Stimulated activated naive CD4-positive, alpha-beta T cell treated with Interleukin-2 at 50 U/mL for 16 hours (primary cell): Measurements from ENCODE around the gene METTL21A.
"Not testable (repeated sequence)": the region's sequence is repeated elsewhere in the genome, so short reads cannot be mapped to it uniquely, and the experiment has no call there.

ENCODE experiments used
- DNase-seq: peaks from one replicate; lab custom pipeline; 2025; lab: John Stamatoyannopoulos, UW

The METTL21A gene

DNA sequence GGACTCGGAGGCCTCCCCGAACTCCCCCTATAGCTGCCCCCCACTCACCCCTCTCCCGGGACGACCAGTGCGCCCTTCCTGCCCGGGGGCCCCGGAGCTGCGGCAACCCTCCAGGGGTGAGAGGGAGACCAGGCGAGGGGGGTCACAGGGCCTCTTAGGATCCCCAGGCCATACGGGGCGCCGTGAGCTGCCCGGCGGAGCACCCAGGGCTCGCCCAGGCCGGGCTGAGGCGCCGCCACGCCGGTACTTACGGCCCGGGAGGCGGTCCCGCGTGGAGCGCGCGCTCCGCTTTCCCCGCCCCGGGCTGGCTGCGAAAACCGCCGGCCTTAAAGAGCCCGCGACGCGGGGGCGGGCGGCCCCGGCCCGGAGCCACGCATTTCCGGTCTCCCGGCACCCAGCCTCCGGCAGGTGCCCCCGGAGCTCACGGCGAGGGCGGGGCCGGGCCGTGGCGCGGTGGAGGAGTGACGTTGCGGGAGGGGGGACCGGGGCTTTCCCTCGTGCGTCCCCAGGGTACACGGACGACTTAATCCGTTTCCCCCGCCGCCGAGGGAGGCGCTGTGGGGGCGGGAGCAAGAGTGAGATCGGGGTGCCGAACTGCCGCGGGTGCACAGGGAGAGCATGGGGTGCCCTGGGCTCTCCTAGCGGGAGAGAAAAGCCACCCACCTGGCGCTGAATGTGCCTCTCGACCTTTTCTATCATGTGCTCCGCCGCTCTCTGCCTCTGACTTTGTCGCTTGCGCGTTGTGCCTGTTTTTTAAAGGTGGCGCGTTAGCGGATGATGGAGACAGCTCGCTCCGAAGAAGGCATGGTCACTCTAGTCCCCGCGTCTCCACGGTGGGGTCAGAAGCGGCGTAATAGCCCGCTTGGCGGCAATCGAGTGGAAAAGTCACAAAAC, at the start of gene METTL21A:
METTL21A (minus strand) TSS at position 381 of the 894 bp plus-strand sequence. CDS start 1,019 bp downstream, outside the sequence.
- peak; percentile 94 for DNase-seq

DNA sequence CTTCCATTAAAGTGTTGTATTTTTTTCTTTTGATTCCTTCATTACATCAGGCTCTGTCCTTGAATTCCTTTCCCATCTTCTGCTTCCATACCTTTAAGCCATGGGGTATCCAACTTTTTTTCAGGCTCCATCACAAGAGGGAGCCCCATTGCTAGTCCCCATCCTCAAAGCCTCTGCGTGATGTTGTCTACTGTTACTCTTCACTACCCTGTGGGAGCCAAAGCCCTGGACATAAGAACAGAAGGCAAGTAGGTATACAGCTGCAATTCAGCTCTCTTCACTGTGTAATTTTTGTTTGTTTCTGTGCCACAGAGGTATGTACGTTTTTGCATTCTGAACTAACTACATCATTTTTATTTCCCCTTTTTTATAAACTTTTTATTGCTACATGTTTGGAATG, 49.6 kb upstream of the METTL21A start:
- DNase-seq, result no peak

DNA sequence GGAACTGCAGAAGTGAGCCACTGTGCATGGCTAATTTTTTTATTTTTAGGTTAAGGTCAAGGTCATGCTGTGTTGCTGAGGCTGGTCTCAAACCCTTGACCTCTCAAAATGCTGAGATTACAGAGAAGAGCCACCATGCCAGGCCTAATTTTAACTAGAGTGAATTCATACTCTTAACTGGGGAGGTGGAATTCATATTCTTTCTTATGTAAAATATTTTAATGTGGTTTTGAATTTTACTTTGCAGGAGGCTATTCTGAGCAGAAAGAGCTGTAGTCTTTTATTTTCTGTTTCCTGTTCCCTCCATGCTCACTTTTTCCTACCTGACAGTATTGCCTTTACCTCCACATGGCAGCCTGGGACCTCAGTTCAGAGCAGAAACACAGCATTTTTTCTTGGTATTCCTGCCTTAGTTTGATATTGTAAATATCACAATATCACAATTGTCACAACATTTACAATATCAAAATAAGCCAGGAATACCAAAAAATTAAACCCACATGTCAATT, 49.1 kb upstream of the METTL21A start:
- no peak for DNase-seq

DNA sequence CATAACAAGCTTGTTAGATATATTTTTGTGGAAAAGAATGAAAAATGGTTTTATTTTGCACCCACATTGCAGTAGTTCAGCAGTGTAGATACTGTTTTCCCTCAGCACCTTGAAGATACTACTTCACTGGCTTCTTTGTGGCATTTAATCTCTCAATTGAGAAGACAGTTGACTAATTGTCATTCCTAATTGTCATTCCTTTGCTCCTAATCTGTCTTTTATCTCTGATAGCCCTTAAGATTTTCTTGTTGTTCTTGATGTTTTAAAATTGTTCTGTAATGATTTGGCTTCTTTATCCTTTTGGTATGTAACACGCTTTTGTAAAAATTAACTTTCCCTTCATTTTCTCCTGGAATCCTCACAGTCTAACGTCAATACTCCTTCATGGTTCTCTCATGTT, 48.2 kb upstream of the METTL21A start:
- no peak for DNase-seq

DNA sequence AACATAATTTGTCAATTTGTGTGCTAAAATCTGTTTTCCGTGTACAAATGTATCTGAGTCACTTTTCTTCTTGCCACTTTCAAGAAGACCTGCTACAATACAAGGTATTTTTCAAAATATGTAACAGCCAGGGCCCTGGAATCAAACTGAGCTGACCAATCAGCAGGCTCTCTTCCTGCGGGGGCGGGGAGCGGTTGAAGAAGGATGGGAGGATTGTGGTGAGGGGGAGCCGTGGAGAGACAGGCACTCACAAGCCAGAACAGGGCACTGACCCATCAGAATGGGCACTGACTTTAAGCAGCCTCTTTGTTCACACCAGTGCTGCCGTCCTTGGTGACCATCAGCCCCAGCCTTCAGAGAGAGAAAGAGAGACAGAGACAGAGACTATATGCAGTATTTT, 45.7 kb upstream of the METTL21A start:
- no peak for DNase-seq

DNA sequence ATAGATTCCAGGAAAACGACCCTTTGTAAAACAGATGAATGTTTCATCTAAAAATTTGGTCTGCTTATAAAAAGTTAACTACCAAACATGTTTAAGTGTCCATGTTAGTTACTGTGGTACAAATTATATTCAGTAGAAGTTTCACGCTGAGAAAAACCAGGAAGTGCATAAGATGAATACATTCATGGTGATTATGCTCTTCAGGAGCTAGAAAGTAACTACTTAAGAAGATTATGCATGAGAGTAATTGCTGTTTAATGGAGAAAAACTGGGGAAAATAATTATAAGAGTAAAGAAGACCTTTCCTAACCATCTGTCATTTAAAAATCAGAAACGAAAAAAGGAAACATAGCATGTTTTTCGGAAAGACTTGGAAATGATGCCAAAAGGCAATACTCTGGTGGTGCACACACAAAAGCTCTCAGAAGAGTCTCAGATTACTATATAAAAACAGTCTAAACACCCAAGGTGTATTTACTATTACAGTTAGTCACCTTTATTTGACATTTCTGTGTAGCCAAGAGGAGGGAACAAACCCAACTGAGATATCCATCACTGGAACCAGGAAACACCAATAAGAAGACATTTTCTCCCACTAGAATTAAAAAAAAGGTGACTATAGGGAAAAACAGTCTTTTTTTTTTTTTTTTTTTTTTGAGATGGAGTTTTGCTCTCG, 38.8 kb upstream of the METTL21A start:
- DNase-seq, result no peak

DNA sequence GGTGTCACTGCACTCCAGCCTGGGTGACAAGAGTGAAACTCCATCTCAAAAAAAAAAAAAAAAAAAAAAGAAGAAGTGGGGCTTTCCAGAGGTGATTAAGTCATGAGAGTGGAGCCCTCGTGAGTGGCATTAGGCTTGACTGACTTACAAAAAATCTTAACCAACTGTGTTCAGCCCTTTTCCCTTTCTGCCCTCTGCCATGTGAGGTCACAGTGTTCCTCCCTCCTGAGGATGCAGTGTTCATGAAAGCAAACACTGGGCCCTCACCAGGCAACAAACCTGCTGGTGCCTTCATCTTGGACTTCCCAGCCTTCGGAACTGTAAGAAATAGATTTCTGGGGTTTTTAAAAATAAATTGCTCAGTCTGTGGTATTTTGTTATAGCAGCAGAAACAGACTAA, 37.0 kb upstream of the METTL21A start:
- DNase-seq, result no peak

DNA sequence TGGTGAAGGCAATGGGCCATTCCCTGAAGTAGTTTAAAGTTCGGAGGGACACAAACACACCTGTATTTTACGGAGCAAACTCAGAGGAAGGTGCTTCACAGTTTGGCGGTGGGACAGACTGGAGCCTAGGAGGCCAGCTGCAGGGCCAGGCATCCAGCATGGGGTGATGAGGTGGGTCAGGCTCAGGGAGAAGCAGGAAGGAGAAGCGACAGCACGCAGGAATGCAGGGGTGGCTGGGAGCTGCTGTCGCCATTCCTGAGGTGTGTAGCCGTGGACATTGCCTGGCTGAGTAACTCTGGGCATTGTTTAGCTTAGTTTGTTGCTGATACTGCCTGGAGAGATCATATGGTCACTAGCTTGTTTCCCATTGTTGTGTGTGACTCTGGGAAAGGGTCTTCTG, 35.8 kb upstream of the METTL21A start:
- DNase-seq, result no peak

DNA sequence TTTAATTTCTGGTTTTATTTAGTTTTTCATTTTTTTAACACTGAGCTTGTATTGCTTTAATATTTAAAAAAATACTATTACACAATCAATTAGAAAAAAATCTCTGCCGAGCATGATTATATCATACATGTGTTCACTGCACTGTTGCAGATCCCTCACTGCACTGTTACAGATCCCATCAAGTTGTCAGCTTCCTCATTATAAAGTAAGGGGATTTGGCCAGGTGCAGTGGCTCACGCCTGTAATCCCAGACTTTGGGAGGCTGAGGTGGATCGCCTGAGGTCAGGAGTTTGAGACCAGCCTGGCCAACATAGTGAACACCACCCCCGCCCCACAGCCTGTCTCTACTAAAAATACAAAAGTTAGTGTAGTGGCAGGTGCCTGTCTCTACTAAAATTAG, 33.0 kb upstream of the METTL21A start:
- DNase-seq, result no peak

DNA sequence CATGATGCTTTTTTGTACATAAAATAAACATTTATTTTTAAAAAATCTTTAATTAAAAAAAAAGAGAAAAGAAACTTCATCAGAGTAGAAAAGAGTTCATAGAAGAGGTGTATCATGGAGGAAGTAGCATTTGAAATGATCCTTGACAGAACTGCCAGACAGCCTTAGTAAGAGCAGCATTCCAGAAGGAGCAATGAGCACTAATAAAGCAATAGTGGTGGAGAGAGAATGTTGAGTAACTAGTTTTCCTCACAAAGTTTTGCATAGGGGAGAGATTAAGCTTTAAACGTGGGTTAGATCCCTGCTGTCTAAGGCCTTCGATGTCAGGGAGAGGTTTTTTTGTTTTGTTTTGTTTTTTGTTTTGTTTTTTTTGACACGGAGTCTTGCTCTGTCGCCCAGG, 29.8 kb upstream of the METTL21A start:
- DNase-seq, result no peak

DNA sequence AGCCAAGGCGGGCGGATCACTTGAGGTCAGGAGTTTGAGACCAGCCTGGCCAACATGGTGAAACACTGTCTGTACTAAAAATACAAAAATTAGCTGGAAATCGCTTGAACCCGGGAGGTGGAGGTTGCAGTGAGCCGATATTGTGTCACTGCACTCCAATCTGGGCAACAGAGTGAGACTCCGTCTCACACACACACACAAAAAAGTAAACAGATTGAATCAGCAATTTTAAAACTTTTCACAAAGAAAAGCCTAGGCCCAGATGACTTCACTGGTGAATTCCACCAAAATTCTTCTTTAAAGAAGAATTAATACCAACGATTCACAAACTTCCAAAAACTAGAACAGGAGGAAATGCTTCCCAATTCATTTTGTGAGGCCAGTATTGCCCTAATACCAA, 21.4 kb upstream of the METTL21A start:
- not testable (repeated sequence) for DNase-seq

DNA sequence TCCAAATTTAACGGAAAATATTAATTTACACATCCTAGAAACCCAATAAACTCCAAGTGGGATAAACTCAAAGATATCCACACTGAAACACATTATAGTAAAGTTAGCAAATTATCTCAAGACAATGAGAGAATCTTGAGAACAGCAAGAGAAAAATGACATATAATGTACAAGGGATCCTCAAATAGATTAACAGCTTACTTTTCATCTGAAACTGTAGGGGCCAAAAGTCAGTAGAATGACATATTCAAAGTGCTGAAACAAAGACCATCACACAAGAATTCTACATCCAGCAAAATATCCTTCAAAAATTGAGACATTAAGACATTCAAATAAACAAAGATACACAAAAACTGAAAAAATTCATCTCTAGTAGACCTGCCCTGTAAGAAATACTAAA, 18.7 kb upstream of the METTL21A start:
- DNase-seq, result no peak

DNA sequence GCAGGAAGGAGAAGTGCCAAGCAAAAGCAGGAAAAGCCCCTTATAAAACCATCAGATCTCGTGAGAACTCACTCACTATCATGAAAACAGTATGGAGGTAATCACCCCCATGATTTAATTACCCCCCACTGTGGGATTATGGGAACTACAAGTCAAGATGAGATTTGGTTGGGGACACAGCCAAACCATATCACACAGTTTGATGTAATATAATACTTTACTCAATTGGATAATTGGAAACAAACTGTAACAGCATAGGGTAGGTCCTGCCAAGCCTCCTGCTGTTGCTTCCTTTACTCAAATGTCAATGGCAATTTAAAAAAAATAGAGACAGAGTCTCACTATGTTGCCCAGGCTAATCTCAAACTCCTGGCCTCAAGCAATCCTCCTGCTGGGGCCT, 15.5 kb upstream of the METTL21A start:
- DNase-seq, result no peak

DNA sequence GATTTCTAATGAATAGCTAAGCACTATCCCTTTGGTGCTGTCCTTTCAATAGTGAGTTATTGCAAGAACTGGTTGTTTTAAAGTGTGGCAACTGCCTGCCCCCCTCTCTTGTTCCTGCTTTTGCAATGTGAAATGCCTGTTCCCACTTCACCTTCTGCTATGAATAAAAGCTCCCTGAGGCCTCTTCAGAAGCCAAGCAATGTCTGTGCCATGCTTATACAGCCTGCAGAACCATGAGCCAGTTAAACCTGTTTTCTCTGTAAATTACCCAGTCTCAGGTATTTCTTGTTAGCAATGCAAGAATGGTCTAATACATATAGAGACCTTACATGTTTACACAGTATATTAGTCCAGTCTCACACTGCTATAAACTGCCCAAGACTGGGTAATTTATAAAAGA, 15.0 kb upstream of the METTL21A start:
- DNase-seq, result no peak

DNA sequence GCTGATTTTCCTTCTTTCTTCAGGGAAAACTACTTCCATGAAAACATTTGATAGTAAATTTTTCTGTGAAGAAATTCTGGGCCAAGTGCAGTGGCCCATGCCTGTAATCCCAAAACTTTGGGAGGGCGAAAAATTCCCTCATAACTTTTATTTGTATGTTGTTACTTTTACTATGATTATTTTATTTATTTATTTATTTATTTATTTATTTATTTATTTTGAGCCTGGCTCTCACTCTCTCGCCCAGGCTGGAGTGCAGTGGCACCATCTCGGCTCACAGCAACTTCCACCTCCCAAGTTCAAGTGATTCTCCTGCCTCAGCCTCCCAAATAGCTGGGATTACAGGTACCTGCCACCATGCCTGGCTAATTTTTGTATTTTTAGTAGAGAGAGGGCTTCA, 14.1 kb upstream of the METTL21A start:
- DNase-seq, result not testable (repeated sequence)

DNA sequence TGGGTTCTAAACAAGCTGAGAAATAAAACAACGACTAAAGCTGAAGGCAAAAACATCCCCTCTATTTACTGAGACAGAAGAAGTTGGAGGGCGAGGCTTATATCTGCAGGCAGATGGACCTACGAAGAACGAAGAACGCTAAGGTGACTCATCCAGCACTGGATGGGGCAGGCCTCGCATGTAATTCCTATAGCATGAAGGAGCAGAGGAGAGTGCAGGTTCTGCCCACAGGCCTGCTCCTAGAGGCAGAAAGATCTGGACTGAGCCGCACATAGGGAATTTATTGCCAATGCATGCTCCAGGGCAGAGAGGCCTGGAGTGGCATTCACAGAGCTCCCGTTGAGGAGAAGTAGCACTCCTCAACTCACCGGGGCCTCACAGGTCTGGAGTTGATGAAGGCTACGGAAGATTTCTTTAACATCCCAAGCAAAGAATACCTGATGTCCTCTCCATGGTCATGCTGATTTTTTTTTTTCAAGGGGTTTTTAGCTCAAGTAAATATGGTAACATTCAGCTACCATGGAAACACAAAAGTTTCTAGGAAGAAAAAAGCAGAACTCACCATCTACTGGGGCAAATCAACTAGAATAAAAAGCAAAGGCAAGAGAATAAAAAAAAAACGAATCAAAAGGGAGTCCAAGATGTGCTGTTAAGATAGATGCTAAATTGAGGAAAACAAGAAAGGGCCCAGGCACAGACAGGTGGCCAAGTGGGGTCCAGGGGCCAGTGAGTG, 10.4 kb upstream of the METTL21A start:
- no peak for DNase-seq

DNA sequence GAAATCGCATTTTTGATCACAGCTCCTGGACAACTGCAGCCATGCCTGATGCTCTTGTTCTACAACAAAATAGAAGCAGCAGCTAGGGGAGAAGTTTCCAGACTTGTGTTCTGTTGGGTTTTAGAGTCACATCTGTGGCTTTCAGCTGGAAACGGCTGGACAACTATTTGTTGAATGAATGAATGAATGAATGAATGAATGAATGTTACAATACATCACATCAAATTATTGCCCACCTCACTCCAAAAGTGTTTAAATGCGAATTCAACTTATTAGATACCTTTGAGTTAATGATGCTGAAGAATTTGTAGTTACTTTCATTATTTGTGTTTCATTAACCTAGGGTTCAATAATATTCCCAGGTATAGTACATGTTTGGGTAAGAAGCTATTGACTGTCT, 8.5 kb upstream of the METTL21A start:
- no peak for DNase-seq

DNA sequence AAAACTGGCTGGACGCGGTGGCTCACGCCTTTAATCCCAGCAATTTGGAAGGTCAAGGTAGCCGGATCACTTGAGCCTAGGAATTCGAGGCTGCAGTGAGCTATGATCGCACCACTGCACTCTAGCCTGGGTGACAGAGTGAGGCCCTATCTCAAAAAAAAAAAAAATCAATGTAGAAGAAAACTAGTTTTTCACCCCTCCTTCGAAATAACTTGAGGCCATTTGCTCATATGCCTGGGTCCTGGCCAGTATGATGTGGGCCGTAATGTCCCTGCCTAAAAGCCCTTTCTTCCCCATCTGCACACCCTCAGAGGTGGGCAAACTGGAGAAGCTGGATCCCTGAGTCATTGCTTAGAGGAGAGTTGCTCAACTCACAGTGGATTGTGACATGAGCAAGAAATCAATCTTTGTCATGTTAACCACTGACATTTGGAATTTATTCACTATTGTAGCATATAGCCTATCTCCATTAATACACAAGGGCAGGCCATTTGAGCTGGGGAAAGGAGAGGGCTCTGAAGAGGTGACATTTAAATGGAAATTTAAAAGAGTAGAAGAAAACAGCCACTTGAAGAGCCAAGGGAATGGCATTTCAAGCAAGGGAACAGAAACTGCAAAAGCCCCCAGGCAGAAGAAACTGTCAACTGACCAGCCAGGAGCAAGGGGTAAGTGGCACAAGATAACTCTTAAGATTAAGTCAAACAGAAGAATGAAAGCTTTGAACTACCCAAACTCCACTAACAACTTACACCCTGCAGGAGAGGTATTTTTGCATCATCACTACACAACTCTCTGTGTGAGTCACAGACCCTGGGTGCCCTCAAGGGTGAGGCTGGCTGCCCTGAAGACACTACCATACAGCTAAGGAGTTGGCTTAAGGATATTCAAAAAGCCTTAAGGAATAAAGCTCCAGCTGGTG, 7.6 kb upstream of the METTL21A start:
- no peak for DNase-seq

DNA sequence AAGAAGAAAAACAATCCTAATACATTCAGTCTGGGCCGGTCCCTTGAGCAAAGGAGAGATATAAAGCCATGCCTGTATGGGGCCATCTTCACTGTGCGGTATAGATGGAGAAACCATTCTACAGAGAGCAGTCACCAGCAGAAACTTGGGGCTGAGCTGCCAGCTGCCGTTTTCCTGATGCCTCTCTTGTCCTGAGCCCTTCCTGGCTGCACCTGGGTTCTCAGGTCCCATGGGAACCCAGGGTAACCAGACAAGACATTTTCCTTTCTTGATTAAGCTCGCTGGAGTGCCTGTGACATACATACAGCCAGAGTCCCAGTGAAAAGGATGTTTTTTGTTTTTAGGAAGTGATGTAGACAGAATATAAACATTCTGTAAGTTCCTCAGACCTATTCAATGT, 5.3 kb upstream of the METTL21A start:
- DNase-seq, result no peak

DNA sequence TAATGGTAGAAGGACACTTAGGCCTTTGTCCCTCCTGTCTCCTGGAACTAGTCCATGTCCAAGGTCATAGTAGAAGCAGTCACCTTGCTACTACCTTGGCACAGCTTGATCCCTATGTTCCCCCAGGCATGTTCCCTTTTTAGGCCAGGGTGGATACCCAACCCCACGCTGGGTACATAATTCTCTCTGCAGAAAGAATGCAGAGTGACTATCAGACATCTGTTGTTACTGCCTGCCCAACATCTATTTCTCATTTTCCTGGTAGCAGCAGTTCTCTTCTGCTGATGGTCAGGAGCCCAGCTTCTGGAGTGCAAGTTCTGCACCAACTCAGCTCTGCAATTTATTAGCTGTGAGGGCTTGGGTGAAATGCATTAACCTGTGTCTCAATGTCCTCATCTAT, 4.4 kb upstream of the METTL21A start:
- DNase-seq, result no peak

DNA sequence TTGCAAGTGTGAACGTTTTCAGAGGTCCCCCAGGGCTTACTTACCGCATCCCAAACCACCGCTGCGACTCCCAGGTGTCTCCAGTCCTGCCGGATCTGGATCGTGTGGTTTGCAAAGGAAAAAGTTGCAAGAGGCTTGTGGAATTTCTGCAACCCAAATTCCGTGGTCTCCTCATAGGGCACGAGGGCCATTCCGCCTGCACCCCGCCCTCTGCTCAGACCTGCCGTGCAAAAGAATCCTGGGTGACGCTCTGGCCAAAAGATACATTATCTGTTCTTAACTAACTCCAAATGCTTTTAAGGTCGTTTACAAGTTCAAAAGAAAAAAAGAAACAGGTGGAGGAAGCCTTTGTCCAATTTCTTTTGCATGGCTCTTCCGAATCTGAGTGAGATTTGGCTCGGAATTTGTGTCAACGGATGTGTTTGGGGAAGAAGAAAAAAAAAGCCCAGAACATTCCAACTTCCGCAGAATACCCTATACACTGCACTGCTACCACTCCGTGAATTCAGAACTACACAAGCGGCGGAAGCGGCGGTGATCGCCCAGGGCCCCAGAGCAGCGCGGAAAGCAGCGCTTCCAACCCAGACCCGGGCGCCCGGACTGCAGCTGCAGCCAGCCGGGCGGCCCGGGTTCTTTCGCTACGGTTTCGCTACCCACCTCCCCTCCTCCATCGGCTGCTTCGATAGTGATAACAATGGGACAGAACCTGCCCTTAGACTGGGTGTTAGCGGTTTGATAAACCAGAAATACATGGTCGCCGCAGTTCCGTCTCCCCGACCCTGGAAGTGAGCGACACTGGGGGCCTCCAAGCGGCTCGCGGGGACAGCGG, 795 bp downstream of the METTL21A start:
- peak; percentile 54 for DNase-seq
